ENCODE data around the gene PSMD11. TPM values are rescaled to one million over a fixed set of nuclear protein-coding genes. Genes with fewer than 3 reads are reported as not detected.
"Not testable (repeated sequence)": the region's sequence is repeated elsewhere in the genome, so short reads cannot be mapped to it uniquely, and the experiment has no call there.

Gene PSMD11
- total RNA-seq, 1 donor from 2014 or later = 63.7 TPM

GRCh38 chr17:32446949-32447348 lies 2.6 kb downstream of the PSMD11 start:
- no peak for DNase-seq
- H3K27ac ChIP-seq (replicated peaks) = no peak overlapping the region
- intact Hi-C loops (cut with micrococcal nuclease) = no loop called here
- TF ChIP-seq CTCF (IDR thresholded peaks at IDR 0.05; ENCODE audit: borderline replicate concordance) = no peak
- H3K27me3 ChIP-seq (ENCODE audit: low read depth) = no peaks in the 10 kb centered on the region
- H3K4me3 ChIP-seq = no peak overlapping the region
- peaks cover 52% of the 10 kb centered on the region for H3K36me3 ChIP-seq
- H3K9me3 ChIP-seq (replicated peaks) = no peaks in the 10 kb centered on the region
- H3K4me1 ChIP-seq = peaks cover 62% of the 10 kb centered on the region

GRCh38 chr17:32449963-32450362 lies 5.7 kb downstream of the PSMD11 start:
- no peak for DNase-seq
- Histone ChIP-seq H3K9me3 (replicated peaks) (no peaks in the 10 kb centered on the region), H3K27ac (replicated peaks) (no peak overlapping the region), H3K36me3 (peaks cover 81% of the 10 kb centered on the region), H3K4me1 (peaks cover 57% of the 10 kb centered on the region), H3K27me3 (ENCODE audit: low read depth) (no peaks in the 10 kb centered on the region), H3K4me3 (no peak overlapping the region)
- intact Hi-C loops (cut with micrococcal nuclease) = no loop called here
- TF ChIP-seq CTCF (IDR thresholded peaks at IDR 0.05; ENCODE audit: borderline replicate concordance) = no peak

GRCh38 chr17:32450379-32450778 lies 6.1 kb downstream of the PSMD11 start:
- intact Hi-C loops (cut with micrococcal nuclease) = not testable (repeated sequence)

GRCh38 chr17:32451879-32452278 lies 7.6 kb downstream of the PSMD11 start:
- no peak overlapping the region for H3K27ac ChIP-seq (replicated peaks)
- no peak for TF ChIP-seq CTCF (IDR thresholded peaks at IDR 0.05; ENCODE audit: borderline replicate concordance)
- peaks cover 98% of the 10 kb centered on the region for H3K36me3 ChIP-seq
- DNase-seq = no peak
- no peaks in the 10 kb centered on the region for H3K27me3 ChIP-seq (ENCODE audit: low read depth)
- H3K4me3 ChIP-seq = no peak overlapping the region
- intact Hi-C loops (cut with micrococcal nuclease) = no loop called here
- peaks cover 38% of the 10 kb centered on the region for H3K4me1 ChIP-seq
- H3K9me3 ChIP-seq (replicated peaks) = no peaks in the 10 kb centered on the region

More at GRCh38 chr17:32450379-32450778, 6.1 kb downstream of the PSMD11 start:
- H3K4me3 ChIP-seq; H3K27ac ChIP-seq (replicated peaks); H3K9me3 ChIP-seq (replicated peaks); H3K27me3 ChIP-seq (ENCODE audit: low read depth); DNase-seq: not testable (repeated sequence)
- Histone ChIP-seq H3K4me1 (peaks cover 53% of the 10 kb centered on the region), H3K36me3 (peaks cover 85% of the 10 kb centered on the region)

- H3K27ac ChIP-seq (replicated peaks) = no peak overlapping the region
- no peaks in the 10 kb centered on the region for H3K27me3 ChIP-seq (ENCODE audit: low read depth)
- no peaks in the 10 kb centered on the region for H3K9me3 ChIP-seq (replicated peaks)
- no peak for TF ChIP-seq CTCF (IDR thresholded peaks at IDR 0.05; ENCODE audit: borderline replicate concordance)
- DNase-seq = no peak
- H3K4me1 ChIP-seq = peaks cover 34% of the 10 kb centered on the region
- no peak overlapping the region for H3K4me3 ChIP-seq
- H3K36me3 ChIP-seq = peaks cover 98% of the 10 kb centered on the region
- intact Hi-C loops (cut with micrococcal nuclease) = no loop called here
These were observed 8.0 kb downstream of the PSMD11 start for GRCh38 chr17:32452281-32452680.

GRCh38 chr17:32453370-32453769 lies 9.1 kb downstream of the PSMD11 start:
- no peak overlapping the region for H3K27ac ChIP-seq (replicated peaks)
- peaks cover 97% of the 10 kb centered on the region for H3K36me3 ChIP-seq
- TF ChIP-seq CTCF (IDR thresholded peaks at IDR 0.05; ENCODE audit: borderline replicate concordance) = no peak
- no peak for DNase-seq
- no peak overlapping the region for H3K4me3 ChIP-seq
- H3K9me3 ChIP-seq (replicated peaks) = no peaks in the 10 kb centered on the region
- H3K27me3 ChIP-seq (ENCODE audit: low read depth) = no peaks in the 10 kb centered on the region
- intact Hi-C loops (cut with micrococcal nuclease) = no loop called here
- H3K4me1 ChIP-seq = peaks cover 33% of the 10 kb centered on the region
